H1 (cell line): ENCODE data around the gene ZBTB45.
A peak's percentile ranks its signal among the peaks of the same experiment; 100 is the strongest.

Source experiments
- CTCF ChIP-seq, 3 experiments: IDR thresholded peaks; 1 replicate in 2 of 3; 2 replicates in 1 of 3; pipeline versions ENCODE4 v1.5.1 to v1.6.1; 2011; ENCODE audit warnings: low read length in 3 of 3, mild to moderate bottlenecking in 3 of 3, inconsistent platforms in 2 of 3, low read depth in 1 of 3, moderate library complexity in 1 of 3; ENCODE audit not compliant: insufficient read depth in 1 of 3; ENCODE audit errors: control extremely low read depth in 1 of 3
- KDM1A ChIP-seq: fragments of 200-600, 300-600 bp; sonication (generic); IDR thresholded peaks from 2 replicates; pipeline ENCODE4 v1.7.1; 2016; ENCODE audit warnings: mild to moderate bottlenecking, low read length, borderline replicate concordance
- POLR2A ChIP-seq, 2 experiments: IDR thresholded peaks; 1 replicate in 1 of 2; 2 replicates in 1 of 2; pipeline ENCODE4 v1.6.1; 2011; ENCODE audit warnings: low read depth in 2 of 2, low read length in 2 of 2, mild to moderate bottlenecking in 2 of 2; ENCODE audit errors: control extremely low read depth in 1 of 2
- POLR2AphosphoS5 ChIP-seq: IDR thresholded peaks from 2 replicates; pipeline ENCODE4 v1.6.1; 2011; ENCODE audit warnings: low read depth, low read length
- SP4 ChIP-seq: IDR thresholded peaks from 2 replicates; pipeline ENCODE4 v1.6.1; 2012; ENCODE audit warnings: low read length, inconsistent platforms

- TF ChIP-seq CTCF (IDR thresholded peaks at IDR 0.05; ENCODE audit: control extremely low read depth in 1 of 3, insufficient read depth in 1 of 3, low read depth in 1 of 3, low read length in 3 of 3) (no peak), POLR2A (IDR thresholded peaks at IDR 0.05; ENCODE audit: control extremely low read depth in 1 of 2, low read depth in 2 of 2, low read length in 2 of 2) (0 out of 3 replicates have a peak, but pooled peaks of 1 of the 2 experiments have one; percentile 20), KDM1A (no peak), POLR2AphosphoS5 (no peak), SP4 (no peak)
Measured at GRCh38 chr19:58536852-58537798, 17.5 kb upstream of the ZBTB45 start.
